Bronchial epithelial cell (primary cell): Measurements from ENCODE around the gene KLC1. TPM values are rescaled to one million over a fixed set of nuclear protein-coding genes. Genes with fewer than 3 reads are reported as not detected.
A peak's percentile ranks its signal among the peaks of the same experiment; 100 is the strongest.
"Not testable (repeated sequence)": the region's sequence is repeated elsewhere in the genome, so short reads cannot be mapped to it uniquely, and the experiment has no call there.

ENCODE experiments used
- DNase-seq: peaks from one replicate; pipeline ENCODE4 v3.0.0-alpha.2; 2010; ENCODE audit warnings: low read depth
- FAIRE-seq: peaks from 2 replicates; lab custom pipeline; 2011; peaks lifted over from hg19 to GRCh38; lab: Jason Lieb, UNC
- H3K27me3 ChIP-seq: 2 replicates; pipeline ENCODE4 v1.5.1; 2011; ENCODE audit warnings: low read length; ENCODE audit not compliant: control insufficient read depth, insufficient read depth
- H3K36me3 ChIP-seq: 2 replicates; pipeline ENCODE4 v1.5.1; 2011; ENCODE audit warnings: low read length; ENCODE audit not compliant: control insufficient read depth, insufficient read depth
- H3K4me3 ChIP-seq: 2 replicates; pipeline ENCODE4 v1.5.1; 2011; ENCODE audit warnings: mild to moderate bottlenecking, low read depth, low read length, control low read depth
- total RNA-seq: library from RNA; depleted of rRNA; stranded (reverse); fragments of >200 nt; gene quantifications from 2 replicates; pipeline ENCODE4 v1.2.1, GENCODE V29; 2014
- TF ChIP-seq, protein P1 (sequence below): IDR thresholded peaks from 2 replicates; pipeline ENCODE4 v1.5.1; 2011; ENCODE audit warnings: mild to moderate bottlenecking, moderate library complexity, low read length, control low read depth, inconsistent platforms; ENCODE audit not compliant: insufficient read depth, severe bottlenecking

Gene KLC1
- total RNA-seq, 1 donor from 2014 or later: 249 TPM

DNA sequence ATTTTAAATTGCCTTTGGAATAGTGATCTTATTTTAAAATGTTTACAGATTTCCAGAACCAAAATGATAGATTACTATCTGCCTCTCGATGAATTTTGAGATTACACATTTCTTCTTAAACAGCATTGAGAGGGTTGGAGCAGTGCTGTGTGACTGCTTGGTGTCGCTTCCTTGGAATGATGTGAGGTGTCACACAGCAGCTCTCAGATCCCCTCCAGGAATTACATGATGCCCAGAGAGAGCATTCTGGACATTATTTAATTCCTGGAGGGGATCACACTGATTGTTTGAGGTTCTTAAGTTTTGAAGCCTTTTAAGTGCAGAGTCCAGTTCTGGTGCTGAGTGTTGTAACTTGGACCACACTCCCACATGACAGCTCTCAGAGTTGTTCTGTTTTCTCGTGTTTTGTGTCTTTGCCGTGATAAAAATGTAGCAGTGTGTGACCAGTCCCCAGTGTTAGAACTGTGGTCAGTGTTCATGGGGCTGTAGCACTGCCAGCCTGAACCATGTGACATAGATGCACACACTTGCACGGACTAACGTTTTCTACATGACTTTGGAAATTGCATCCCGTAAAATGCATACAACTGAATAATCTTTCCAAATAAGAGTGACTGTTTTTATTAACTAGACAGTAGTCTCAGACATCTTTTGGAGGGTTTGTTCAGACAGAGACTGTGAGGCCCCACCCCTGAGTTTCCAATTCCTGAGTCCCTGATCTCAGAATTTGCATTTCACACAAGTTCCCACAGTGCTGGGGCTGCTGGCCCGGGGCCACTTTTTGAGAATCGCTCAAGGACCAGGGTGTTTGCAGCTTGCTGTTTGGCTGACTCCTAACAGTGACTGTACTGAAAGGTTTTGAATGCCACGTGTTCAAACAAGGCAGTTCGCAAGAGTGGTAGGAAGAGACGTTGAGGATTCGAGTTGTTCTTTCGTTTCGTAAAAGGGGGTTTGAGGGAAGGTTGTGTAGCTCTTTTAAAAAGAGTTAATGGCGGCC is 60.2 kb downstream of the KLC1 start:
- peaks cover 24% of the 10 kb centered on the region for H3K36me3 ChIP-seq
- DNase-seq: peak; percentile 53
- no peaks in the 10 kb centered on the region for H3K27me3 ChIP-seq
- no peak overlapping the region for H3K4me3 ChIP-seq
- FAIRE-seq: no peak
- TF ChIP-seq, protein P1, sequence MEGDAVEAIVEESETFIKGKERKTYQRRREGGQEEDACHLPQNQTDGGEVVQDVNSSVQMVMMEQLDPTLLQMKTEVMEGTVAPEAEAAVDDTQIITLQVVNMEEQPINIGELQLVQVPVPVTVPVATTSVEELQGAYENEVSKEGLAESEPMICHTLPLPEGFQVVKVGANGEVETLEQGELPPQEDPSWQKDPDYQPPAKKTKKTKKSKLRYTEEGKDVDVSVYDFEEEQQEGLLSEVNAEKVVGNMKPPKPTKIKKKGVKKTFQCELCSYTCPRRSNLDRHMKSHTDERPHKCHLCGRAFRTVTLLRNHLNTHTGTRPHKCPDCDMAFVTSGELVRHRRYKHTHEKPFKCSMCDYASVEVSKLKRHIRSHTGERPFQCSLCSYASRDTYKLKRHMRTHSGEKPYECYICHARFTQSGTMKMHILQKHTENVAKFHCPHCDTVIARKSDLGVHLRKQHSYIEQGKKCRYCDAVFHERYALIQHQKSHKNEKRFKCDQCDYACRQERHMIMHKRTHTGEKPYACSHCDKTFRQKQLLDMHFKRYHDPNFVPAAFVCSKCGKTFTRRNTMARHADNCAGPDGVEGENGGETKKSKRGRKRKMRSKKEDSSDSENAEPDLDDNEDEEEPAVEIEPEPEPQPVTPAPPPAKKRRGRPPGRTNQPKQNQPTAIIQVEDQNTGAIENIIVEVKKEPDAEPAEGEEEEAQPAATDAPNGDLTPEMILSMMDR: no peak

DNA sequence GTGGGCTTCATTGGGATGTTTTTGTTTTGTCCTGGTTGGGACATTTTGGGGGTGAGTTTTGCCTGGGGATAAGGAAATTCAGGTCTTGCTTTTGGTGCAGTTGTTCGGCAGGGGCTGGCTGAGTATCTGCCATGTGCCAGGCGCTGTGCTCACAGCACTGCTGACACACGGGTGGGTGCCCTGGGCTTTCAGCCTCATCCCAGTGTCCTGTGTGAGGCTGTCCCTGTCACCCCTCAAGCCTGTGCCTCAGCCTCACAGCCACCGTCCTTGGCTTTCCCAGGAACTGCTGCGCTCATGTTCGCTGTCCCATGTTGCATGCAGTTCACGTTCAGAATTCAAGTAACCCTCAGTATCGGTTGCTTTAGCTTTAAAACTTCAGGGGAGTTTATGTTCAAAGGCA is 61.3 kb downstream of the KLC1 start:
- H3K36me3 ChIP-seq: peaks cover 25% of the 10 kb centered on the region
- no peak for DNase-seq

DNA sequence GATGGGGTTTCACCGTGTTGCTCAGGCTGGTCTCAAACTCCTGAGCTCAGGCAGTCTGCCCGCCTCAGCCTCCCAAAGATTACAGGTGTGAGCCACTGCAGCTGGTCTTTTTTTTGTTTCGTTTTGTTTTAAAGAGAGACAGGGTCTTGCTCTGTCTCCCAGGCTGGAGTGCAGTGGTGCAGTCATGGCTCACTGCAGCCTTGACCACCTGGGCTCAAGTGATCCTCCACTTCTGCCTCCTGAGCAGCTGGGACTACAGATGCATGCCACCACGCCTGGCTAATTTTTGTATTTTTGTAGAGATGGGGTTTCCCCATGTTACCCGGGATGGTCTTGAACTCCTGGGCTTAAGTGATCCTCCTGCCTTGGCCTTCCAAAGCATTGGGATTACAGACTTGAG is 62.6 kb downstream of the KLC1 start:
- DNase-seq, FAIRE-seq, H3K27me3 ChIP-seq, H3K4me3 ChIP-seq: not testable (repeated sequence)
- H3K36me3 ChIP-seq: peaks cover 24% of the 10 kb centered on the region

More for the DNA sequence above, 61.3 kb downstream of the KLC1 start:
- no peaks in the 10 kb centered on the region for H3K27me3 ChIP-seq
- FAIRE-seq: no peak
- no peak overlapping the region for H3K4me3 ChIP-seq
- TF ChIP-seq, protein P1: no peak

DNA sequence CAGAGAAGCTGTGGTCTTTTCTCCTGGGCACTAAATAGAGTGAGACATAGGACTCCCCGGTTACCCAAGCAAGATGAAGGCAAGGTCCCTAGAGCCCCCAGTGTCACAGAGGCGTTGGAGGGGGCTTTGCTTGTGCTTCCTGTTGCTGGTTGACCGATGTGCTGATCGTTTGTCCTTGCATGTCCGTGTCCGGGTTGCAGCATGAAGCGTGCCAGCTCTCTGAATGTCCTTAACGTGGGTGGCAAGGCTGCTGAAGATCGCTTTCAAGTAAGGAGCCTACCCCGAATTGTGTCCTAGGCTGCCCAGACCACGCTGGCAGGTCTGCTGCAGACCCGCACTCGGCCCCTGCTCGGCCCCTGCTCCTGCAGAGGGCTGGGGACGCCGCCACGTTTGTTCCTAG is 63.1 kb downstream of the KLC1 start:
- no peak for FAIRE-seq
- no peak for DNase-seq
- peaks cover 21% of the 10 kb centered on the region for H3K36me3 ChIP-seq

DNA sequence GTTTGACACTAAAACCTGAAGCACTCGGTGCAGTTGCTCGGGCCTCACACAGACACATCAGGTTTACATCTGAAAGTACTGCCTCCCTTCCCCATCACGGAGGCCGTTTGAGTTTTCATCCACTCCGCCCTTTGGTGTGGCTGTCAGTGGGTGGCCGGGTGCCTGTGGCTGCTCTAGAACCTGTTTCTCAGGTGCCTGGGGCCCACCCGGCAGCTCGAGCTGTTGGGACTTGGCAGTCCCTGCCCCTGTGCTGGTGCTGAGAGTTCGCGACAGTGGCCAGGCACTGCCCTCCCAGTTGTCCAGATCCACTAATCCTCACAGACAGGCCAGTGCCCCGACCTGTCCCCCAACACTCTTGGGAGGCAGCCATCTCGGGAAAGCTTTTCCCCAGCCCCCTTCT is 63.9 kb downstream of the KLC1 start:
- TF ChIP-seq, protein P1: no peak
- Histone ChIP-seq H3K4me3 (no peak overlapping the region), H3K36me3 (peaks cover 24% of the 10 kb centered on the region), H3K27me3 (no peaks in the 10 kb centered on the region)
- DNase-seq: no peak
- no peak for FAIRE-seq

More for the DNA sequence above, 63.1 kb downstream of the KLC1 start:
- H3K27me3 ChIP-seq: no peaks in the 10 kb centered on the region
- H3K4me3 ChIP-seq: no peak overlapping the region
- TF ChIP-seq, protein P1: no peak

DNA sequence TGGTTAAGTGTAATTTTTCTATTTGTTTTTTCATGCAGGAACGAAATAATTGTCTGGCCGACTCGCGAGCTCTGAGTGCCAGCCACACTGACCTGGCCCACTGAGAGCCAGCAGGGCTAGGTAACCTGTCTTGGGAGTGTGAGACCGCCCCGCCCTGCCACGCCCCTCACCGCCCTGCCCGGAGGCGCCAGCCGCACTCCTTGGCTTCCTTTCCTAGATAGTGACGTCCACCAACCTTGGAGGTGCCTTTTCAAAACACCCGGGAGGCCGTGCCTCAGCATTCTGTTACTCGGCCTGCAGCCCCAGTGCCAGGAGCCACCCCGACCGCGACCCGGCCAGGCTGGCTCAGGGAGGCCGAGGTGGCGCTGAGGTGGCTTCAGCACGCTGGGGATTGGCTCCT is 64.5 kb downstream of the KLC1 start:
- FAIRE-seq (no peak), DNase-seq (peak; percentile 44)
- TF ChIP-seq, protein P1: no peak
- Histone ChIP-seq H3K36me3 (peaks cover 27% of the 10 kb centered on the region), H3K27me3 (no peaks in the 10 kb centered on the region), H3K4me3 (no peak overlapping the region)
